SU-DHL-6 (cell line): ENCODE measurements around the gene TRMT112.

Experiments
- H2AFZ ChIP-seq: fragments of 200-600 bp; sonication (generic); 2 replicates; pipeline ENCODE4 v1.6.1; 2014; ENCODE audit warnings: low read depth, mild to moderate bottlenecking, moderate library complexity, mixed read lengths, antibody characterized with exemption, low read length; ENCODE audit not compliant: severe bottlenecking
- H3F3A ChIP-seq: fragments of 200-600 bp; shearing (Covaris generic); 2 replicates; pipeline ENCODE4 v1.6.0; 2016; ENCODE audit warnings: antibody characterized with exemption, mild to moderate bottlenecking; ENCODE audit not compliant: insufficient read depth
- H3K27ac ChIP-seq: fragments of 200-600 bp; sonication (generic); 2 replicates; pipeline ENCODE4 v1.5.1; 2016; ENCODE audit warnings: low read depth, mild to moderate bottlenecking, low read length, moderate library complexity, mixed read lengths
- H3K27me3 ChIP-seq: fragments of 200-600 bp; sonication (generic), shearing (Covaris generic); 2 replicates; pipeline ENCODE4 v1.6.0; 2014; ENCODE audit warnings: mild to moderate bottlenecking, low read length
- H3K36me3 ChIP-seq: fragments of 200-600 bp; sonication (generic); 2 replicates; pipeline ENCODE4 v1.6.1; 2014; ENCODE audit warnings: mild to moderate bottlenecking, low read length, mixed read lengths
- H3K4me2 ChIP-seq: fragments of 300-600, 200-600 bp; shearing (Covaris generic), sonication (generic); 2 replicates; pipeline ENCODE4 v1.6.0; 2014; ENCODE audit warnings: low read length, low read depth, mild to moderate bottlenecking; ENCODE audit not compliant: poor library complexity, severe bottlenecking
- H3K4me3 ChIP-seq: fragments of 200-600 bp; sonication (generic); 2 replicates; pipeline ENCODE4 v1.5.1; 2014; ENCODE audit warnings: antibody characterized with exemption, low read length, mild to moderate bottlenecking, mixed read lengths; ENCODE audit not compliant: insufficient read depth, poor library complexity, severe bottlenecking
- H3K79me2 ChIP-seq: fragments of 200-600 bp; sonication (generic); 2 replicates; pipeline ENCODE4 v1.6.1; 2014; ENCODE audit warnings: mild to moderate bottlenecking, low read length, moderate library complexity; ENCODE audit not compliant: insufficient read depth
- H3K9ac ChIP-seq: fragments of 200-600 bp; sonication (generic); 2 replicates; pipeline ENCODE4 v1.7.0; 2014; ENCODE audit warnings: mild to moderate bottlenecking, low read length
- H3K9me2 ChIP-seq: fragments of 200-600 bp; sonication (generic); replicated peaks from 2 replicates; pipeline ENCODE4 v1.6.1; 2014; ENCODE audit warnings: low read length; ENCODE audit not compliant: insufficient read depth
- H3K9me3 ChIP-seq: fragments of 200-600 bp; sonication (generic); 2 replicates; pipeline ENCODE4 v1.6.1; 2014; ENCODE audit warnings: low read length, mixed read lengths; ENCODE audit not compliant: insufficient read depth
- H4K20me1 ChIP-seq: fragments of 200-600 bp; sonication (generic); 2 replicates; pipeline ENCODE4 v1.6.1; 2014; ENCODE audit warnings: low read depth, mild to moderate bottlenecking, antibody characterized with exemption, low read length, moderate library complexity, mixed read lengths
- EZH2phosphoT487 ChIP-seq: fragments of 200-600 bp; sonication (generic), shearing (Covaris generic); conservative IDR thresholded peaks from 2 replicates; pipeline ENCODE4 v1.6.1; 2018; ENCODE audit warnings: mild to moderate bottlenecking, antibody characterized with exemption, low read length, moderate library complexity, mixed read lengths
- TF ChIP-seq, protein P1 (sequence below): fragments of 200-600 bp; sonication (generic); IDR thresholded peaks from one replicate; pipeline ENCODE4 v1.5.1; 2017; ENCODE audit warnings: antibody characterized with exemption, mild to moderate bottlenecking, low read length, moderate library complexity; ENCODE audit not compliant: insufficient read depth, poor library complexity, severe bottlenecking

TRMT112 gene

GRCh38 chr11:64358536-64358906 lies 41.2 kb upstream of the TRMT112 start:
- no peaks in the 10 kb centered on the region for H4K20me1 ChIP-seq
- H3F3A ChIP-seq, result no peaks in the 10 kb centered on the region
- H3K9me3 ChIP-seq, result no peaks in the 10 kb centered on the region
- peak overlapping the region; percentile 62 for H2AFZ ChIP-seq
- peak overlapping the region; percentile 50 for H3K4me3 ChIP-seq
- H3K79me2 ChIP-seq, result no peaks in the 10 kb centered on the region
- no peaks in the 10 kb centered on the region for H3K9me2 ChIP-seq
- H3K27ac ChIP-seq, result no peak overlapping the region
- TF ChIP-seq EZH2phosphoT487, result no peak
- TF ChIP-seq, protein P1, sequence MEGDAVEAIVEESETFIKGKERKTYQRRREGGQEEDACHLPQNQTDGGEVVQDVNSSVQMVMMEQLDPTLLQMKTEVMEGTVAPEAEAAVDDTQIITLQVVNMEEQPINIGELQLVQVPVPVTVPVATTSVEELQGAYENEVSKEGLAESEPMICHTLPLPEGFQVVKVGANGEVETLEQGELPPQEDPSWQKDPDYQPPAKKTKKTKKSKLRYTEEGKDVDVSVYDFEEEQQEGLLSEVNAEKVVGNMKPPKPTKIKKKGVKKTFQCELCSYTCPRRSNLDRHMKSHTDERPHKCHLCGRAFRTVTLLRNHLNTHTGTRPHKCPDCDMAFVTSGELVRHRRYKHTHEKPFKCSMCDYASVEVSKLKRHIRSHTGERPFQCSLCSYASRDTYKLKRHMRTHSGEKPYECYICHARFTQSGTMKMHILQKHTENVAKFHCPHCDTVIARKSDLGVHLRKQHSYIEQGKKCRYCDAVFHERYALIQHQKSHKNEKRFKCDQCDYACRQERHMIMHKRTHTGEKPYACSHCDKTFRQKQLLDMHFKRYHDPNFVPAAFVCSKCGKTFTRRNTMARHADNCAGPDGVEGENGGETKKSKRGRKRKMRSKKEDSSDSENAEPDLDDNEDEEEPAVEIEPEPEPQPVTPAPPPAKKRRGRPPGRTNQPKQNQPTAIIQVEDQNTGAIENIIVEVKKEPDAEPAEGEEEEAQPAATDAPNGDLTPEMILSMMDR, result no peak
- H3K4me2 ChIP-seq, result peak overlapping the region; percentile 64
- peak overlapping the region; percentile 69 for H3K9ac ChIP-seq
- H3K36me3 ChIP-seq, result no peaks in the 10 kb centered on the region
- no peaks in the 10 kb centered on the region for H3K27me3 ChIP-seq

GRCh38 chr11:64357904-64358535 lies 40.7 kb upstream of the TRMT112 start:
- H3K9ac ChIP-seq, result peak overlapping the region; percentile 69; the same call in 1 of the 2 replicates
- no peaks in the 10 kb centered on the region for H3K27me3 ChIP-seq
- TF ChIP-seq EZH2phosphoT487, result no peak
- TF ChIP-seq, protein P1, result no peak
- no peaks in the 10 kb centered on the region for H3K79me2 ChIP-seq
- no peaks in the 10 kb centered on the region for H3F3A ChIP-seq
- no peak overlapping the region for H3K27ac ChIP-seq
- H3K4me2 ChIP-seq, result peak overlapping the region; percentile 64
- peak overlapping the region; percentile 50 for H3K4me3 ChIP-seq
- H2AFZ ChIP-seq, result no peak overlapping the region
- H3K36me3 ChIP-seq, result no peaks in the 10 kb centered on the region
- H4K20me1 ChIP-seq, result no peaks in the 10 kb centered on the region
- no peaks in the 10 kb centered on the region for H3K9me2 ChIP-seq
- no peaks in the 10 kb centered on the region for H3K9me3 ChIP-seq

DNA sequence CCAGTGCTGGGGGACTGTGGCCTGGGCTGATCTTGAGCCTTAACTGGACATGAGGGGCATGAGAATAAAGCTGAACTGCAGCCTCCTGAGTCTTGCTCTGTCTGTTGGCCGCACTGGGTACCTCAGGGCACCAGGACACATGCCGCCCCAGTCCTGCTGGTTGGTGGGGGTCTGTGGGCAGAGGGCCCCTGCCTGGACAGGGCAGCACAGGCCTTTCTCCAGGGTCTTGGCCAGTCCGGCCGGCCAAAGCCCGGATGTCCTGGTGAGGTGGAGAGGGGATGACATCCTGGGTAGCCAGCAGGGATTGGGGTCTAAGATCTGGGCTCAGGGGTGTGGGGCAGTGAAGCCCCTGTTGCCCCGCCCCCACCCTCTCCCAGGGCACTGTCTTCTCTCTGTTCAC lies 40.1 kb upstream of the TRMT112 start:
- Histone ChIP-seq H3K4me2 (no peak overlapping the region), H3K9ac (no peak overlapping the region), H2AFZ (no peak overlapping the region)

More for the DNA sequence above, 40.1 kb upstream of the TRMT112 start:
- Histone ChIP-seq H3K9me2 (no peaks in the 10 kb centered on the region), H3K27ac (no peak overlapping the region), H3K27me3 (no peaks in the 10 kb centered on the region), H3F3A (no peaks in the 10 kb centered on the region), H4K20me1 (no peaks in the 10 kb centered on the region), H3K9me3 (no peaks in the 10 kb centered on the region), H3K4me3 (no peak overlapping the region), H3K79me2 (no peaks in the 10 kb centered on the region), H3K36me3 (no peaks in the 10 kb centered on the region)
- TF ChIP-seq, protein P1, result no peak
- no peak for TF ChIP-seq EZH2phosphoT487
